Ovary (tissue), 9 donors: ENCODE measurements around the gene PRPS1L1. TPM values are rescaled to one million over a fixed set of nuclear protein-coding genes. Genes with fewer than 3 reads are reported as not detected.

Source experiments
- DNase-seq, 5 donors: peaks; one replicate each; pipeline ENCODE4 v3.0.0-alpha.2; 2019 to 2020
- H3K27ac ChIP-seq, 2 donors: fragments of 200-600 bp; one replicate each; pipeline versions ENCODE4 v1.5.1 to v1.8.0; 2019 to 2022
- H3K27me3 ChIP-seq: fragments of 200-600 bp; one replicate; pipeline ENCODE4 v1.8.0; 2022
- H3K36me3 ChIP-seq: fragments of 200-600 bp; sonication (generic); one replicate; pipeline ENCODE4 v1.5.1; 2019
- H3K4me1 ChIP-seq: one replicate; pipeline ENCODE4 v1.8.1; 2013; ENCODE audit warnings: mild to moderate bottlenecking, moderate library complexity; ENCODE audit not compliant: insufficient read depth
- H3K4me3 ChIP-seq: fragments of 200-600 bp; sonication (generic); one replicate; pipeline ENCODE4 v1.5.1; 2017
- H3K9me3 ChIP-seq, 2 donors: fragments of 200-600 bp in 1 of 2; sonication (generic) in 1 of 2; one replicate each; pipeline versions ENCODE4 v1.5.1 to v1.8.1; 2013 to 2019; ENCODE audit warnings: mild to moderate bottlenecking in 1 of 2, moderate library complexity in 1 of 2
- CTCF ChIP-seq, 3 donors: fragments of 450-650 bp in 2 of 3; fragments of 200-600 bp in 1 of 3; IDR thresholded peaks; one replicate each; pipeline versions ENCODE4 v1.5.1 to v1.8.0; 2016 to 2022; ENCODE audit warnings: antibody characterized with exemption in 3 of 3, mild to moderate bottlenecking in 1 of 3
- EP300 ChIP-seq: sonication (generic); formaldehyde crosslinking; IDR thresholded peaks from one replicate; pipeline ENCODE4 v1.6.1; 2017; ENCODE audit warnings: antibody characterized with exemption
- POLR2A ChIP-seq: fragments of 450-650 bp; IDR thresholded peaks from one replicate; pipeline ENCODE4 v1.6.1; 2017; ENCODE audit warnings: antibody characterized with exemption, mild to moderate bottlenecking, moderate library complexity
- WGBS, 3 donors: extraction: QIAGEN DNeasy Blood & Tissue Kit in 1 of 3; methylation state at CpG; one replicate each; pipeline versions ENCODE4 v1.1.5 to v1.1.7; 2013 to 2017; 5-methylcytosine and 5-hydroxymethylcytosine counted together
- intact Hi-C, 4 donors: fragments of 100-400 bp; cut with DNase I; formaldehyde crosslinking; loops; one replicate each; pipeline versions ENCODE4 v1.11.0 to v1.15.1; 2022 to 2023
- polyA plus RNA-seq, 2 donors: library from polyadenylated mRNA; stranded (reverse); fragments of 200-250 nt in 1 of 2; fragments of 350-450 nt in 1 of 2; fragmentation: Illumina TruSeq in 1 of 2; extraction: RNeasy Lipid Tissue Mini Kit (QIAGEN cat#74804) in 1 of 2; gene quantifications; one replicate each; pipeline ENCODE4 v1.2.3, GENCODE V29; 2013 to 2014
- total RNA-seq, 7 donors: library from RNA; depleted of rRNA in 2 of 7; stranded (reverse); fragments of >200 nt in 2 of 7; fragmentation: NEBNext Ultra II Directional in 3 of 7; extraction: Animal tissue kit (Norgen Biotek cat#: 25700) in 3 of 7; gene quantifications; one replicate each; pipeline versions ENCODE4 v1.1.0 to v1.2.4, GENCODE V29; 2016 to 2023
- donor health status: DM: no; HTN: no; CAD: no; lungs with moderate emphysema.
- donor health status: DM: no; HTN: no; CAD: no.
- donor health status: Bipolar disorder and iron deficiency.
- donor health status: DM: yes; HTN: yes; CAD: no.
- donor health status: DM: no; HTN: no; CAD: no.
- donor health status: DM: yes; HTN: yes; CAD: no.

Gene PRPS1L1
- total and polyA plus RNA-seq, 9 donors, result not detected

- no peak for DNase-seq
- TF ChIP-seq EP300 (no peak), POLR2A (no peak), CTCF (IDR thresholded peaks at IDR 0.05) (no peak)
- H3K36me3 ChIP-seq, result no peaks in the 10 kb centered on the region
- H3K4me3 ChIP-seq, result no peak overlapping the region
- intact Hi-C loops, result no loop called here
- no peak overlapping the region for H3K27ac ChIP-seq
- no peaks in the 10 kb centered on the region for H3K27me3 ChIP-seq
- no peaks in the 10 kb centered on the region for H3K9me3 ChIP-seq
- H3K4me1 ChIP-seq, result no peaks in the 10 kb centered on the region
- 70 to 80% (median 78%) methylated on average over 5 of the region's 5 CpGs for WGBS, 3 donors
Observed at GRCh38 chr7:18063149-18063901, 35.7 kb upstream of the PRPS1L1 start.

DNA sequence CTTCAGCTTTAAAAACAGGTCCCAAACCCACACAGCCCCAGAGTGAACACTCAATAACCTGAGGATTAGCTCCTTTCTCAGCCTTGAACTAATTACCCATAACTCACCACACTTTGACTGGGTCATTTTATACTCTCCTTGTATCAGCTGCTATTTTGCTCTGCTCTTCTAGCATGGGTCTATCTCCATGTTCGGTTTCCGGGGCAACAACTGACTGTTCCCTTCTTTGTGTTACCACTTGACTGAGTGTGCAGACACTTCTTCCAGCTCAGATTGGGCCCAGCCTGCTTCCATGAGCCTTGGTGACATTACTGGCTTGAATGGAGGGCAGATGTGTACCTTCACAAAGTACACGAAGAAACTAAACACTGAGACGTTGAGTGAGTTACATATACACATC lies 31.5 kb upstream of the PRPS1L1 start:
- no peaks in the 10 kb centered on the region for H3K9me3 ChIP-seq
- TF ChIP-seq EP300 (no peak), CTCF (IDR thresholded peaks at IDR 0.05) (no peak), POLR2A (no peak)
- no peak overlapping the region for H3K4me3 ChIP-seq
- WGBS, 3 donors, result 84 to 92% (median 92%) methylated on average over 4 of the region's 4 CpGs
- no peak for DNase-seq
- no peaks in the 10 kb centered on the region for H3K27me3 ChIP-seq
- intact Hi-C loops, result no loop called here
- no peaks in the 10 kb centered on the region for H3K36me3 ChIP-seq
- no peaks in the 10 kb centered on the region for H3K4me1 ChIP-seq
- H3K27ac ChIP-seq, result no peak overlapping the region

DNA sequence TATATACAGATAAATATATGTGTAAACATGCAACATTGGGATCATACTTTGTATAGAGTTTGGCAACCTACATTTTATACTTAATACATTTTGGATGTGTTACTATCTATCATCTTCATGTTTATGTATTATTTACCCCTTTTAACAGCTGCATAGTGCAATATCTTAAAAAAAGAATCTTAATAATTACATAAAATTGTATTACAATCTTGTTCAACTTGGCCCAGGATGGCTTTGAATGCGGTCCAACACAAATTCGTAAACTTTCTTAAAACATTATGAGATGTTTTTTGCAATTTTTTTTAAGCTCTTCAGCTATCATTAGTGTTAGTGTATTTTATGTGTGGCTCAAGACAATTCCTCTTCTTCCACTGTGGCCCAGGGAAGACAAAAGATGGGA lies 26.3 kb upstream of the PRPS1L1 start:
- DNase-seq, result no peak
- WGBS, 3 donors, result 29 to 48% (median 30%) methylated on average over 2 of the region's 2 CpGs
- no peak overlapping the region for H3K27ac ChIP-seq
- H3K4me1 ChIP-seq, result no peaks in the 10 kb centered on the region
- intact Hi-C loops, result no loop called here
- no peaks in the 10 kb centered on the region for H3K36me3 ChIP-seq
- no peak overlapping the region for H3K4me3 ChIP-seq
- H3K9me3 ChIP-seq, result no peaks in the 10 kb centered on the region
- no peaks in the 10 kb centered on the region for H3K27me3 ChIP-seq
- TF ChIP-seq CTCF (IDR thresholded peaks at IDR 0.05) (no peak), EP300 (no peak), POLR2A (no peak)

GRCh38 chr7:18053177-18053928 lies 25.7 kb upstream of the PRPS1L1 start:
- TF ChIP-seq POLR2A (no peak), EP300 (no peak)
- Histone ChIP-seq H3K27me3 (no peaks in the 10 kb centered on the region), H3K4me3 (no peak overlapping the region), H3K9me3 (no peaks in the 10 kb centered on the region), H3K36me3 (no peaks in the 10 kb centered on the region), H3K4me1 (no peaks in the 10 kb centered on the region), H3K27ac (no peak overlapping the region)
- intact Hi-C loops, result no loop called here
- no peak for DNase-seq
- WGBS, 3 donors, result 43 to 46% (median 44%) methylated on average over 2 of the region's 2 CpGs

DNA sequence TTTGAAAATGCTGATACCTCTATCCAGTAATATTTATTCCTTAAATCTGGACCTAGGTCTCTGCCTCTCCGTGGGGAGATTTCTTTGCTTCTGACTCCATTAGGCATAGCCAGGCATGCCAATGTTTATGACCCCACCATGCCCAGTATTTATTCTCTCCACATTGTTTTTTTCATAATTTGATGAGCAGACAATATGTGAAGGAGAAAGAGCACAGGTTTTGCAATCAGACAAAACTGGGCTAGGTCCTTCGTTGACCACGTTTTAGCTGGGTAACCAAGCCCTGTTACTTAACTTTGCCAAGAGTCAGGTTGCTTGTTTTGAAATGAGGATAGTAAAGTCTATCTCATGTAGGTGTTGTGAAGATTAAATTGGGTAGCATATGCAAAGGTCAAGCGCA lies 21.6 kb upstream of the PRPS1L1 start:
- DNase-seq, result no peak
- no peak overlapping the region for H3K4me3 ChIP-seq
- no peaks in the 10 kb centered on the region for H3K27me3 ChIP-seq
- H3K27ac ChIP-seq, result no peak overlapping the region
- 56 to 81% (median 62%) methylated on average over 4 of the region's 4 CpGs for WGBS, 3 donors
- intact Hi-C loops, result no loop called here
- TF ChIP-seq CTCF (IDR thresholded peaks at IDR 0.05) (no peak), EP300 (no peak), POLR2A (no peak)
- no peaks in the 10 kb centered on the region for H3K4me1 ChIP-seq
- H3K36me3 ChIP-seq, result no peaks in the 10 kb centered on the region
- no peaks in the 10 kb centered on the region for H3K9me3 ChIP-seq
